H1 (cell line): ENCODE data around the gene FGD5. TPM values are rescaled to one million over a fixed set of nuclear protein-coding genes. Genes with fewer than 3 reads are reported as not detected.

Experiments
- BCL11A ChIP-seq, 2 experiments: IDR thresholded peaks; one replicate each; pipeline ENCODE4 v1.6.1; 2011; ENCODE audit warnings: low read depth in 2 of 2, low read length in 2 of 2, mild to moderate bottlenecking in 2 of 2
- CBX8 ChIP-seq: fragments of 300-800, 300-1000 bp; sonication (generic); IDR thresholded peaks from 2 replicates; pipeline ENCODE4 v1.7.1; 2016; ENCODE audit warnings: low read depth, low read length, borderline replicate concordance
- CTBP2 ChIP-seq: IDR thresholded peaks from 2 replicates; pipeline ENCODE4 v1.7.0; 2011; ENCODE audit warnings: borderline replicate concordance, mild to moderate bottlenecking, moderate library complexity, mixed read lengths, low read length; ENCODE audit not compliant: insufficient read depth, insufficient read length
- KDM1A ChIP-seq: fragments of 200-600, 300-600 bp; sonication (generic); IDR thresholded peaks from 2 replicates; pipeline ENCODE4 v1.7.1; 2016; ENCODE audit warnings: mild to moderate bottlenecking, low read length, borderline replicate concordance
- KDM4A ChIP-seq: IDR thresholded peaks from one replicate; pipeline ENCODE4 v1.7.1; 2012; ENCODE audit warnings: low read depth, mild to moderate bottlenecking, moderate library complexity, low read length, inconsistent platforms; ENCODE audit not compliant: severe bottlenecking
- SRF ChIP-seq: IDR thresholded peaks from 2 replicates; pipeline ENCODE4 v1.6.1; 2011; ENCODE audit warnings: mild to moderate bottlenecking, low read depth, low read length, moderate library complexity
- polyA plus RNA-seq, 7 experiments: library from polyadenylated mRNA; depleted of rRNA in 3 of 7; stranded (reverse) in 5 of 7; unstranded in 2 of 7; fragments of >200 nt in 5 of 7; fragments of 200-250 nt in 2 of 7; gene quantifications; 1 replicate in 5 of 7; 2 replicates in 1 of 7; 4 replicates in 1 of 7; pipeline versions ENCODE4 v1.2.1 to v1.2.3, GENCODE V29; 2011 to 2013; ENCODE audit warnings: missing spikeins in 2 of 7, mixed read lengths in 2 of 7
- total RNA-seq: library from RNA; stranded (reverse); fragmentation: NEBNext Ultra II Directional; extraction: Animal tissue kit (Norgen Biotek cat#: 25700); gene quantifications from 2 replicates; pipeline ENCODE4 v1.2.1, GENCODE V29; 2021
- TF ChIP-seq, protein P1 (sequence below): fragments of 300-600 bp; sonication (generic); IDR thresholded peaks from 2 replicates; pipeline ENCODE4 v1.7.1; 2012; ENCODE audit warnings: low read length, moderate library complexity, mild to moderate bottlenecking, inconsistent platforms; ENCODE audit not compliant: insufficient replicate concordance

The FGD5 gene
- total and polyA plus RNA-seq, 2 of the 8 experiments (the other 6 are each of a cell fraction or from before 2014, with no cell fraction given): 4.7 to 14.3 TPM

DNA sequence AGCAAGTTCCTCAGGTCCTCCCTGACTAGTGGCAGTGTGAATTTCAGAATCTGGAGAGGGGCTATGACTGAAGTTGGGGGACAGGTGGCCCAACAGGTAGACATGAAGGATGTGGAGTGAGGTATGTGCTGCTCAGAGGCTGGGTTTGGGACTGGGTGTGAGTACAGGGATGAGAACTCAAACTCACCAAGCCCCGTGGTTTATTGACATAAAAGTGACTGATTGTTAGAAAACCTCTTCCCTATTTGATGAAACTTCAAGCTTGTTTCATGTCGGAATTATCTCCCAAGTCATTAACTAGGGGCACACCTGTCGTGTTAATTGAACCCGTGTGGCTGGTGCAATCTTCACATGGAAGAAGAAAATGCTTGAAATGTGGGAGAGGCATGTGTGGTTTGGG, 27.1 kb downstream of the FGD5 start (continued):
- TF ChIP-seq, protein P1, sequence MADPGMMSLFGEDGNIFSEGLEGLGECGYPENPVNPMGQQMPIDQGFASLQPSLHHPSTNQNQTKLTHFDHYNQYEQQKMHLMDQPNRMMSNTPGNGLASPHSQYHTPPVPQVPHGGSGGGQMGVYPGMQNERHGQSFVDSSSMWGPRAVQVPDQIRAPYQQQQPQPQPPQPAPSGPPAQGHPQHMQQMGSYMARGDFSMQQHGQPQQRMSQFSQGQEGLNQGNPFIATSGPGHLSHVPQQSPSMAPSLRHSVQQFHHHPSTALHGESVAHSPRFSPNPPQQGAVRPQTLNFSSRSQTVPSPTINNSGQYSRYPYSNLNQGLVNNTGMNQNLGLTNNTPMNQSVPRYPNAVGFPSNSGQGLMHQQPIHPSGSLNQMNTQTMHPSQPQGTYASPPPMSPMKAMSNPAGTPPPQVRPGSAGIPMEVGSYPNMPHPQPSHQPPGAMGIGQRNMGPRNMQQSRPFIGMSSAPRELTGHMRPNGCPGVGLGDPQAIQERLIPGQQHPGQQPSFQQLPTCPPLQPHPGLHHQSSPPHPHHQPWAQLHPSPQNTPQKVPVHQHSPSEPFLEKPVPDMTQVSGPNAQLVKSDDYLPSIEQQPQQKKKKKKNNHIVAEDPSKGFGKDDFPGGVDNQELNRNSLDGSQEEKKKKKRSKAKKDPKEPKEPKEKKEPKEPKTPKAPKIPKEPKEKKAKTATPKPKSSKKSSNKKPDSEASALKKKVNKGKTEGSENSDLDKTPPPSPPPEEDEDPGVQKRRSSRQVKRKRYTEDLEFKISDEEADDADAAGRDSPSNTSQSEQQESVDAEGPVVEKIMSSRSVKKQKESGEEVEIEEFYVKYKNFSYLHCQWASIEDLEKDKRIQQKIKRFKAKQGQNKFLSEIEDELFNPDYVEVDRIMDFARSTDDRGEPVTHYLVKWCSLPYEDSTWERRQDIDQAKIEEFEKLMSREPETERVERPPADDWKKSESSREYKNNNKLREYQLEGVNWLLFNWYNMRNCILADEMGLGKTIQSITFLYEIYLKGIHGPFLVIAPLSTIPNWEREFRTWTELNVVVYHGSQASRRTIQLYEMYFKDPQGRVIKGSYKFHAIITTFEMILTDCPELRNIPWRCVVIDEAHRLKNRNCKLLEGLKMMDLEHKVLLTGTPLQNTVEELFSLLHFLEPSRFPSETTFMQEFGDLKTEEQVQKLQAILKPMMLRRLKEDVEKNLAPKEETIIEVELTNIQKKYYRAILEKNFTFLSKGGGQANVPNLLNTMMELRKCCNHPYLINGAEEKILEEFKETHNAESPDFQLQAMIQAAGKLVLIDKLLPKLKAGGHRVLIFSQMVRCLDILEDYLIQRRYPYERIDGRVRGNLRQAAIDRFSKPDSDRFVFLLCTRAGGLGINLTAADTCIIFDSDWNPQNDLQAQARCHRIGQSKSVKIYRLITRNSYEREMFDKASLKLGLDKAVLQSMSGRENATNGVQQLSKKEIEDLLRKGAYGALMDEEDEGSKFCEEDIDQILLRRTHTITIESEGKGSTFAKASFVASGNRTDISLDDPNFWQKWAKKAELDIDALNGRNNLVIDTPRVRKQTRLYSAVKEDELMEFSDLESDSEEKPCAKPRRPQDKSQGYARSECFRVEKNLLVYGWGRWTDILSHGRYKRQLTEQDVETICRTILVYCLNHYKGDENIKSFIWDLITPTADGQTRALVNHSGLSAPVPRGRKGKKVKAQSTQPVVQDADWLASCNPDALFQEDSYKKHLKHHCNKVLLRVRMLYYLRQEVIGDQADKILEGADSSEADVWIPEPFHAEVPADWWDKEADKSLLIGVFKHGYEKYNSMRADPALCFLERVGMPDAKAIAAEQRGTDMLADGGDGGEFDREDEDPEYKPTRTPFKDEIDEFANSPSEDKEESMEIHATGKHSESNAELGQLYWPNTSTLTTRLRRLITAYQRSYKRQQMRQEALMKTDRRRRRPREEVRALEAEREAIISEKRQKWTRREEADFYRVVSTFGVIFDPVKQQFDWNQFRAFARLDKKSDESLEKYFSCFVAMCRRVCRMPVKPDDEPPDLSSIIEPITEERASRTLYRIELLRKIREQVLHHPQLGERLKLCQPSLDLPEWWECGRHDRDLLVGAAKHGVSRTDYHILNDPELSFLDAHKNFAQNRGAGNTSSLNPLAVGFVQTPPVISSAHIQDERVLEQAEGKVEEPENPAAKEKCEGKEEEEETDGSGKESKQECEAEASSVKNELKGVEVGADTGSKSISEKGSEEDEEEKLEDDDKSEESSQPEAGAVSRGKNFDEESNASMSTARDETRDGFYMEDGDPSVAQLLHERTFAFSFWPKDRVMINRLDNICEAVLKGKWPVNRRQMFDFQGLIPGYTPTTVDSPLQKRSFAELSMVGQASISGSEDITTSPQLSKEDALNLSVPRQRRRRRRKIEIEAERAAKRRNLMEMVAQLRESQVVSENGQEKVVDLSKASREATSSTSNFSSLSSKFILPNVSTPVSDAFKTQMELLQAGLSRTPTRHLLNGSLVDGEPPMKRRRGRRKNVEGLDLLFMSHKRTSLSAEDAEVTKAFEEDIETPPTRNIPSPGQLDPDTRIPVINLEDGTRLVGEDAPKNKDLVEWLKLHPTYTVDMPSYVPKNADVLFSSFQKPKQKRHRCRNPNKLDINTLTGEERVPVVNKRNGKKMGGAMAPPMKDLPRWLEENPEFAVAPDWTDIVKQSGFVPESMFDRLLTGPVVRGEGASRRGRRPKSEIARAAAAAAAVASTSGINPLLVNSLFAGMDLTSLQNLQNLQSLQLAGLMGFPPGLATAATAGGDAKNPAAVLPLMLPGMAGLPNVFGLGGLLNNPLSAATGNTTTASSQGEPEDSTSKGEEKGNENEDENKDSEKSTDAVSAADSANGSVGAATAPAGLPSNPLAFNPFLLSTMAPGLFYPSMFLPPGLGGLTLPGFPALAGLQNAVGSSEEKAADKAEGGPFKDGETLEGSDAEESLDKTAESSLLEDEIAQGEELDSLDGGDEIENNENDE: no peak
- TF ChIP-seq BCL11A (IDR thresholded peaks at IDR 0.05; ENCODE audit: low read depth in 2 of 2, low read length in 2 of 2) (no peak), KDM4A (no peak), KDM1A (no peak), SRF (no peak), CTBP2 (no peak), CBX8 (no peak)
